MM.1S (cell line): ENCODE results near the gene AHCYL2.

Source experiments
- DNase-seq: peaks from one replicate; pipeline ENCODE4 v3.0.0-alpha.2; 2015
- H2AFZ ChIP-seq: fragments of 300-600 bp; sonication (generic); 2 replicates; pipeline ENCODE4 v1.6.0; 2016; ENCODE audit warnings: antibody characterized with exemption, low read length
- H3F3A ChIP-seq: fragments of 300-600 bp; sonication (generic); 2 replicates; pipeline ENCODE4 v1.6.1; 2016; ENCODE audit warnings: mild to moderate bottlenecking, antibody characterized with exemption, low read length, moderate library complexity, mixed read lengths; ENCODE audit not compliant: insufficient read depth
- H3K27ac ChIP-seq: fragments of 300-600 bp; sonication (generic); 2 replicates; pipeline ENCODE4 v1.5.1; 2016; ENCODE audit warnings: mild to moderate bottlenecking, low read length
- H3K27me3 ChIP-seq: fragments of 300-600 bp; sonication (generic); replicated peaks from 2 replicates; pipeline ENCODE4 v1.6.0; 2016; ENCODE audit warnings: low read length; ENCODE audit not compliant: insufficient read depth
- H3K36me3 ChIP-seq: fragments of 300-600 bp; sonication (generic); replicated peaks from 2 replicates; pipeline ENCODE4 v1.6.1; 2016; ENCODE audit warnings: mild to moderate bottlenecking, low read length, mixed read lengths; ENCODE audit not compliant: insufficient read depth
- H3K4me1 ChIP-seq: fragments of 300-600 bp; sonication (generic); 2 replicates; pipeline ENCODE4 v1.6.1; 2016; ENCODE audit warnings: low read length, mixed read lengths
- H3K4me2 ChIP-seq: fragments of 300-600 bp; sonication (generic); 2 replicates; pipeline ENCODE4 v1.6.0; 2016; ENCODE audit warnings: low read depth, low read length
- H3K4me3 ChIP-seq: fragments of 300-600 bp; sonication (generic); 2 replicates; pipeline ENCODE4 v1.5.1; 2016; ENCODE audit warnings: low read length, mixed read lengths
- H3K79me2 ChIP-seq: fragments of 300-600 bp; sonication (generic); 2 replicates; pipeline ENCODE4 v1.6.1; 2016; ENCODE audit warnings: mixed run types, low read length, mixed read lengths
- H3K9ac ChIP-seq: fragments of 300-600 bp; sonication (generic); 2 replicates; pipeline ENCODE4 v1.6.1; 2016; ENCODE audit warnings: low read length, mixed read lengths
- H3K9me2 ChIP-seq: fragments of 300-600 bp; sonication (generic); replicated peaks from 2 replicates; pipeline ENCODE4 v1.6.1; 2016; ENCODE audit warnings: mild to moderate bottlenecking, low read length, mixed read lengths; ENCODE audit not compliant: insufficient read depth
- H3K9me3 ChIP-seq: fragments of 300-600 bp; sonication (generic); replicated peaks from 2 replicates; pipeline ENCODE4 v1.6.1; 2016; ENCODE audit warnings: mild to moderate bottlenecking, low read length, mixed read lengths; ENCODE audit not compliant: insufficient read depth
- H4K20me1 ChIP-seq: fragments of 300-600 bp; sonication (generic); 2 replicates; pipeline ENCODE4 v1.6.1; 2016; ENCODE audit warnings: mild to moderate bottlenecking, low read length, moderate library complexity, mixed read lengths; ENCODE audit not compliant: insufficient read depth
- EZH2 ChIP-seq: fragments of 300-600 bp; sonication (generic); optimal IDR thresholded peaks from 2 replicates; pipeline ENCODE3; 2017; ENCODE audit warnings: low read depth, mild to moderate bottlenecking, antibody characterized with exemption, low read length, mixed read lengths
- EZH2phosphoT487 ChIP-seq: fragments of 300-600 bp; sonication (generic); IDR thresholded peaks from 2 replicates; pipeline ENCODE4 v1.6.1; 2018; ENCODE audit warnings: antibody characterized with exemption, low read length
- TF ChIP-seq, protein P1 (sequence below): fragments of 300-600 bp; sonication (generic); IDR thresholded peaks from 2 replicates; pipeline ENCODE4 v1.5.1; 2016; ENCODE audit warnings: antibody characterized with exemption, low read length, mixed read lengths

Gene AHCYL2

GRCh38 chr7:129462420-129462819 is 237.6 kb downstream of the AHCYL2 start:
- Histone ChIP-seq H3K36me3 (no peaks in the 10 kb centered on the region), H4K20me1 (no peaks in the 10 kb centered on the region), H3K79me2 (no peaks in the 10 kb centered on the region), H3F3A (no peaks in the 10 kb centered on the region), H3K27me3 (no peaks in the 10 kb centered on the region), H3K27ac (no peak overlapping the region), H3K4me2 (no peak overlapping the region), H3K9ac (no peak overlapping the region), H3K4me1 (no peaks in the 10 kb centered on the region), H3K9me2 (no peaks in the 10 kb centered on the region), H3K9me3 (no peaks in the 10 kb centered on the region), H3K4me3 (no peak overlapping the region), H2AFZ (no peak overlapping the region)
- no peak for TF ChIP-seq EZH2phosphoT487
- TF ChIP-seq, protein P1, sequence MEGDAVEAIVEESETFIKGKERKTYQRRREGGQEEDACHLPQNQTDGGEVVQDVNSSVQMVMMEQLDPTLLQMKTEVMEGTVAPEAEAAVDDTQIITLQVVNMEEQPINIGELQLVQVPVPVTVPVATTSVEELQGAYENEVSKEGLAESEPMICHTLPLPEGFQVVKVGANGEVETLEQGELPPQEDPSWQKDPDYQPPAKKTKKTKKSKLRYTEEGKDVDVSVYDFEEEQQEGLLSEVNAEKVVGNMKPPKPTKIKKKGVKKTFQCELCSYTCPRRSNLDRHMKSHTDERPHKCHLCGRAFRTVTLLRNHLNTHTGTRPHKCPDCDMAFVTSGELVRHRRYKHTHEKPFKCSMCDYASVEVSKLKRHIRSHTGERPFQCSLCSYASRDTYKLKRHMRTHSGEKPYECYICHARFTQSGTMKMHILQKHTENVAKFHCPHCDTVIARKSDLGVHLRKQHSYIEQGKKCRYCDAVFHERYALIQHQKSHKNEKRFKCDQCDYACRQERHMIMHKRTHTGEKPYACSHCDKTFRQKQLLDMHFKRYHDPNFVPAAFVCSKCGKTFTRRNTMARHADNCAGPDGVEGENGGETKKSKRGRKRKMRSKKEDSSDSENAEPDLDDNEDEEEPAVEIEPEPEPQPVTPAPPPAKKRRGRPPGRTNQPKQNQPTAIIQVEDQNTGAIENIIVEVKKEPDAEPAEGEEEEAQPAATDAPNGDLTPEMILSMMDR: no peak
- TF ChIP-seq EZH2: no peak
- no peak for DNase-seq

DNA sequence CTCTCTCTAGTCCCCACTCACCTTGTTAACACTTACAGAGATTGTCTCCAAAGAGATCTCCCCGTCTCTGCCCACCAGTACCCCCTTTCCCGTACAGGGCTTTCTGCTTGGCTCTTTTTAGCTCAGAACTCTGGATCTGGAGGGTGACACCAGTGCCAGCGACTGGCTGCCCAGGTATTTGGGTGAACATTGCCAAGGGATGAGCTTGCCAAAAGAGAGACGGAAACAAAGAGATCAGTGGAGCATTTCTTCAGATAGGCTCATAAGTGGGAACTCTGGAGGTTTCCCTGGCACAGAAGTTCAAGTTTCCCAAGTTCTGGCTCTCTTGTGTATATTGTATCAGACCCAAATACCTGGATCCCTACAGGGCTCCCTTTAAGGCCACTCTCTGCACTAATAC is 239.4 kb downstream of the AHCYL2 start:
- Histone ChIP-seq H3K27ac (no peak overlapping the region), H3K9me2 (no peaks in the 10 kb centered on the region), H3K27me3 (no peaks in the 10 kb centered on the region), H3K4me3 (no peak overlapping the region), H2AFZ (no peak overlapping the region), H4K20me1 (no peaks in the 10 kb centered on the region), H3K36me3 (no peaks in the 10 kb centered on the region), H3K9me3 (no peaks in the 10 kb centered on the region), H3F3A (no peaks in the 10 kb centered on the region), H3K79me2 (no peaks in the 10 kb centered on the region), H3K9ac (no peak overlapping the region), H3K4me2 (no peak overlapping the region), H3K4me1 (no peaks in the 10 kb centered on the region)
- DNase-seq: no peak
- TF ChIP-seq EZH2phosphoT487: no peak
- TF ChIP-seq EZH2: no peak
- TF ChIP-seq, protein P1: no peak

- H3F3A ChIP-seq: no peaks in the 10 kb centered on the region
- TF ChIP-seq EZH2phosphoT487 (no peak), EZH2 (no peak)
- TF ChIP-seq, protein P1: no peak
- DNase-seq: no peak
- no peaks in the 10 kb centered on the region for H3K27me3 ChIP-seq
- no peaks in the 10 kb centered on the region for H3K79me2 ChIP-seq
- H3K4me2 ChIP-seq: no peak overlapping the region
- no peaks in the 10 kb centered on the region for H3K9me2 ChIP-seq
- H3K4me3 ChIP-seq: no peak overlapping the region
- H3K9ac ChIP-seq: no peak overlapping the region
- H3K4me1 ChIP-seq: no peaks in the 10 kb centered on the region
- H3K9me3 ChIP-seq: no peaks in the 10 kb centered on the region
- no peaks in the 10 kb centered on the region for H3K36me3 ChIP-seq
- no peak overlapping the region for H2AFZ ChIP-seq
- no peak overlapping the region for H3K27ac ChIP-seq
- no peaks in the 10 kb centered on the region for H4K20me1 ChIP-seq
Measured at GRCh38 chr7:129465080-129465479, 240.2 kb downstream of the AHCYL2 start.
